Neural cell (in vitro differentiated cells): Measurements from ENCODE around the gene KIF5A.

Source experiments
- CTCF ChIP-seq: fragments of 450-650 bp; IDR thresholded peaks from 2 replicates; pipeline ENCODE4 v1.5.1; 2014; ENCODE audit warnings: antibody characterized with exemption, mild to moderate bottlenecking, moderate library complexity; ENCODE audit not compliant: poor library complexity, severe bottlenecking
- EP300 ChIP-seq: fragments of 450-650 bp; conservative IDR thresholded peaks from 2 replicates; pipeline ENCODE4 v1.6.1; 2014; ENCODE audit warnings: antibody characterized with exemption, mild to moderate bottlenecking, moderate library complexity; ENCODE audit not compliant: poor library complexity, severe bottlenecking
- RAD21 ChIP-seq: fragments of 450-650 bp; conservative IDR thresholded peaks from 2 replicates; pipeline ENCODE4 v1.6.1; 2014; ENCODE audit warnings: antibody characterized with exemption, mild to moderate bottlenecking, moderate library complexity
- TF ChIP-seq, protein P1 (sequence below): IDR thresholded peaks from 2 replicates; pipeline ENCODE4 v1.6.1; 2012; ENCODE audit warnings: borderline replicate concordance

GRCh38 chr12:57560516-57560915, 10.7 kb downstream of the KIF5A start:
- TF ChIP-seq CTCF = no peak
- TF ChIP-seq, protein P1, sequence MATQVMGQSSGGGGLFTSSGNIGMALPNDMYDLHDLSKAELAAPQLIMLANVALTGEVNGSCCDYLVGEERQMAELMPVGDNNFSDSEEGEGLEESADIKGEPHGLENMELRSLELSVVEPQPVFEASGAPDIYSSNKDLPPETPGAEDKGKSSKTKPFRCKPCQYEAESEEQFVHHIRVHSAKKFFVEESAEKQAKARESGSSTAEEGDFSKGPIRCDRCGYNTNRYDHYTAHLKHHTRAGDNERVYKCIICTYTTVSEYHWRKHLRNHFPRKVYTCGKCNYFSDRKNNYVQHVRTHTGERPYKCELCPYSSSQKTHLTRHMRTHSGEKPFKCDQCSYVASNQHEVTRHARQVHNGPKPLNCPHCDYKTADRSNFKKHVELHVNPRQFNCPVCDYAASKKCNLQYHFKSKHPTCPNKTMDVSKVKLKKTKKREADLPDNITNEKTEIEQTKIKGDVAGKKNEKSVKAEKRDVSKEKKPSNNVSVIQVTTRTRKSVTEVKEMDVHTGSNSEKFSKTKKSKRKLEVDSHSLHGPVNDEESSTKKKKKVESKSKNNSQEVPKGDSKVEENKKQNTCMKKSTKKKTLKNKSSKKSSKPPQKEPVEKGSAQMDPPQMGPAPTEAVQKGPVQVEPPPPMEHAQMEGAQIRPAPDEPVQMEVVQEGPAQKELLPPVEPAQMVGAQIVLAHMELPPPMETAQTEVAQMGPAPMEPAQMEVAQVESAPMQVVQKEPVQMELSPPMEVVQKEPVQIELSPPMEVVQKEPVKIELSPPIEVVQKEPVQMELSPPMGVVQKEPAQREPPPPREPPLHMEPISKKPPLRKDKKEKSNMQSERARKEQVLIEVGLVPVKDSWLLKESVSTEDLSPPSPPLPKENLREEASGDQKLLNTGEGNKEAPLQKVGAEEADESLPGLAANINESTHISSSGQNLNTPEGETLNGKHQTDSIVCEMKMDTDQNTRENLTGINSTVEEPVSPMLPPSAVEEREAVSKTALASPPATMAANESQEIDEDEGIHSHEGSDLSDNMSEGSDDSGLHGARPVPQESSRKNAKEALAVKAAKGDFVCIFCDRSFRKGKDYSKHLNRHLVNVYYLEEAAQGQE = no peak
- no peak for TF ChIP-seq RAD21
- no peak for TF ChIP-seq EP300
